Suprapubic skin (tissue), 4 donors: ENCODE measurements around the gene OPALIN. TPM values are rescaled to one million over a fixed set of nuclear protein-coding genes. Genes with fewer than 3 reads are reported as not detected.

ENCODE experiments used
- DNase-seq, 2 donors: peaks; one replicate each; pipeline ENCODE4 v3.0.0-alpha.2; 2019; ENCODE audit warnings: low spot score in 2 of 2
- H3K27ac ChIP-seq: fragments of 200-600 bp; sonication (generic); one replicate; pipeline ENCODE4 v1.5.1; 2019
- H3K27me3 ChIP-seq: fragments of 200-600 bp; sonication (generic); one replicate; pipeline ENCODE4 v1.5.1; 2019
- H3K36me3 ChIP-seq: fragments of 200-600 bp; sonication (generic); one replicate; pipeline ENCODE4 v1.5.1; 2019
- H3K4me1 ChIP-seq: fragments of 200-600 bp; sonication (generic); one replicate; pipeline ENCODE4 v1.5.1; 2019
- H3K4me3 ChIP-seq: fragments of 200-600 bp; sonication (generic); one replicate; pipeline ENCODE4 v1.5.1; 2019; ENCODE audit warnings: mild to moderate bottlenecking
- H3K9me3 ChIP-seq: fragments of 200-600 bp; sonication (generic); one replicate; pipeline ENCODE4 v1.5.1; 2019
- EP300 ChIP-seq: sonication (generic); formaldehyde crosslinking; IDR thresholded peaks from one replicate; pipeline ENCODE4 v1.6.1; 2017; ENCODE audit warnings: antibody characterized with exemption
- POLR2A ChIP-seq, 2 donors: fragments of 450-650 bp; IDR thresholded peaks; one replicate each; pipeline ENCODE4 v1.6.1; 2017; ENCODE audit warnings: antibody characterized with exemption in 2 of 2, mild to moderate bottlenecking in 2 of 2, moderate library complexity in 2 of 2
- POLR2AphosphoS5 ChIP-seq, 3 donors: sonication (generic); formaldehyde crosslinking; IDR thresholded peaks; one replicate each; pipeline ENCODE4 v1.6.1; 2017; ENCODE audit warnings: antibody characterized with exemption in 3 of 3
- WGBS: methylation state at CpG from one replicate; pipeline ENCODE4 v1.1.5; 2018; 5-methylcytosine and 5-hydroxymethylcytosine counted together
- total RNA-seq, 4 donors: library from RNA; depleted of rRNA; stranded (reverse); fragments of >200 nt; gene quantifications; one replicate each; pipeline ENCODE4 v1.1.0, GENCODE V29; 2016
- TF ChIP-seq, protein P1 (sequence below), 2 donors: fragments of 200-600 bp in 1 of 2; fragments of 450-650 bp in 1 of 2; sonication (generic) in 1 of 2; IDR thresholded peaks; one replicate each; pipeline ENCODE4 v1.5.1; 2016 to 2019; ENCODE audit warnings: antibody characterized with exemption in 2 of 2, mild to moderate bottlenecking in 1 of 2, moderate library complexity in 1 of 2

Gene OPALIN
- total RNA-seq, 4 donors from 2014 or later = not detected

- H3K36me3 ChIP-seq = no peaks in the 10 kb centered on the region
- no peak overlapping the region for H3K27ac ChIP-seq
- DNase-seq = no peak
- TF ChIP-seq POLR2A (IDR thresholded peaks at IDR 0.05) = no peak
- TF ChIP-seq, protein P1, sequence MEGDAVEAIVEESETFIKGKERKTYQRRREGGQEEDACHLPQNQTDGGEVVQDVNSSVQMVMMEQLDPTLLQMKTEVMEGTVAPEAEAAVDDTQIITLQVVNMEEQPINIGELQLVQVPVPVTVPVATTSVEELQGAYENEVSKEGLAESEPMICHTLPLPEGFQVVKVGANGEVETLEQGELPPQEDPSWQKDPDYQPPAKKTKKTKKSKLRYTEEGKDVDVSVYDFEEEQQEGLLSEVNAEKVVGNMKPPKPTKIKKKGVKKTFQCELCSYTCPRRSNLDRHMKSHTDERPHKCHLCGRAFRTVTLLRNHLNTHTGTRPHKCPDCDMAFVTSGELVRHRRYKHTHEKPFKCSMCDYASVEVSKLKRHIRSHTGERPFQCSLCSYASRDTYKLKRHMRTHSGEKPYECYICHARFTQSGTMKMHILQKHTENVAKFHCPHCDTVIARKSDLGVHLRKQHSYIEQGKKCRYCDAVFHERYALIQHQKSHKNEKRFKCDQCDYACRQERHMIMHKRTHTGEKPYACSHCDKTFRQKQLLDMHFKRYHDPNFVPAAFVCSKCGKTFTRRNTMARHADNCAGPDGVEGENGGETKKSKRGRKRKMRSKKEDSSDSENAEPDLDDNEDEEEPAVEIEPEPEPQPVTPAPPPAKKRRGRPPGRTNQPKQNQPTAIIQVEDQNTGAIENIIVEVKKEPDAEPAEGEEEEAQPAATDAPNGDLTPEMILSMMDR (IDR thresholded peaks at IDR 0.05) = peak in 1 of 2 donors; percentile 51
- no peaks in the 10 kb centered on the region for H3K9me3 ChIP-seq
- peaks cover 12% of the 10 kb centered on the region for H3K27me3 ChIP-seq
- no peaks in the 10 kb centered on the region for H3K4me1 ChIP-seq
- WGBS = 34% methylated on average over 7 of the region's 7 CpGs
- no peak overlapping the region for H3K4me3 ChIP-seq
These were observed 18.6 kb downstream of the OPALIN start for GRCh38 chr10:96339956-96340904.

DNA sequence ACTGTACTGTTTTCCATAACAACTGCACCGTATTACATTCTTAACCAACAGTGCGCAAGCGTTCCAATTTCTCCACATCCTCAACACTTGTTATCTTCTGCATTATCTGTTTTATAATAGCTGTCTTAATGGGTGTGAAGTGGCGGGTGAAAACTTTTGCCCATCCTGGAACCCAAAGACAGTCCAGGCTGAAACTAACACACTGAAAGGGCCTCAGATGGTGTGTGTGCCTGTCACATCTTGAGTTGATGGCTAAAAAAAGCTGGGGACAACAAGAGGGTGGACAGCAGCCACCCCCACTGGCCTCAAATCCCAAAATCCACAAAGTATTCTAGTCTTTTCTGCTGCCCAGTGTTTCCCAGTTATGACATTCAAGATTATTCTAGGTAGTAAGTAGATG lies 19.4 kb downstream of the OPALIN start:
- Histone ChIP-seq H3K36me3 (no peaks in the 10 kb centered on the region), H3K9me3 (no peaks in the 10 kb centered on the region), H3K4me1 (peaks cover 3% of the 10 kb centered on the region), H3K27ac (no peak overlapping the region), H3K27me3 (peaks cover 16% of the 10 kb centered on the region), H3K4me3 (no peak overlapping the region)
- no peak for DNase-seq
- TF ChIP-seq, protein P1 (IDR thresholded peaks at IDR 0.05) = no peak
- TF ChIP-seq POLR2A (IDR thresholded peaks at IDR 0.05) = no peak
- TF ChIP-seq POLR2AphosphoS5 (IDR thresholded peaks at IDR 0.05) = no peak
- 96% methylated on average over 4 of the region's 4 CpGs for WGBS

GRCh38 chr10:96338279-96338925 lies 20.4 kb downstream of the OPALIN start:
- TF ChIP-seq POLR2AphosphoS5 (IDR thresholded peaks at IDR 0.05) (no peak), EP300 (no peak), POLR2A (IDR thresholded peaks at IDR 0.05) (no peak)
- TF ChIP-seq, protein P1 (IDR thresholded peaks at IDR 0.05) = no peak
- no peak overlapping the region for H3K4me3 ChIP-seq
- H3K36me3 ChIP-seq = no peaks in the 10 kb centered on the region
- no peaks in the 10 kb centered on the region for H3K9me3 ChIP-seq
- H3K27ac ChIP-seq = no peak overlapping the region
- DNase-seq = no peak
- peaks cover 3% of the 10 kb centered on the region for H3K4me1 ChIP-seq
- H3K27me3 ChIP-seq = peaks cover 20% of the 10 kb centered on the region
- 40% methylated on average over 5 of the region's 5 CpGs for WGBS

GRCh38 chr10:96337106-96337505 lies 21.7 kb downstream of the OPALIN start:
- Histone ChIP-seq H3K4me1 (peaks cover 3% of the 10 kb centered on the region), H3K27me3 (peaks cover 26% of the 10 kb centered on the region), H3K4me3 (no peak overlapping the region), H3K27ac (no peak overlapping the region), H3K36me3 (no peaks in the 10 kb centered on the region), H3K9me3 (no peaks in the 10 kb centered on the region)
- TF ChIP-seq POLR2AphosphoS5 (IDR thresholded peaks at IDR 0.05) (no peak), EP300 (no peak), POLR2A (IDR thresholded peaks at IDR 0.05) (no peak)
- TF ChIP-seq, protein P1 (IDR thresholded peaks at IDR 0.05) = no peak
- DNase-seq = no peak
- WGBS = 90% methylated on average over 2 of the region's 2 CpGs
